ENCODE results near the gene CAPN5.

The CAPN5 gene

DNA sequence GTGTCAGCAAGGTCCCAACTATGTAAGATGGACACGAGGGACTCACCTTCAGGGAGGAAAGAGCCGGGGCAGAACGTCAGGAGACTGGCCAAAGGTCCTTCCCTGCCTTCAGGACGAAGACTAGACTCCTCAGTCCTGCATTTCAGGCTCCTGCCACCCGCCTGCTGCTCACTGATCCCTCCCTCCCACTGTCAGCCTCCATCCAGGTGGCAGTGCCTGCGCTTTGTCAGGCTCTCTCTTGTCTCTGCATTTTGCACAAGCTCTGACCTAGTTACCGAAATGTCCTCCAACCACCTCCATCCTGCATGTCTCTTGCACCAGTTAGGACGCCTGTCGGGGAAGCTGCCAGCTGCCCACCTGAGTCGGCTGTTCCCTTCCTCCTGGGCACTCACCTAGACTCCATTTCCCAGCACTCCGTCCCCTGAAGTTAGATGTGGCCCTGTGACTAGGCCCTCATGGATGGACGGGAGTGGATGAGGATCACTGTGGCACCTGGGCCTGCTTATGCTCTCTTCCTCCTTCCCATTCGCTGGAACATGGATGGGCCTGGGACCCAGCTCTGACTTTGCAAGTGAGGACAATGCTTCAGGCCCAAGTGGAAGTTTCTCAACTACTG, 24.6 kb upstream of the CAPN5 start:
- Histone ChIP-seq H3K9me2 (replicated peaks; ENCODE audit: control insufficient read depth, low read length) (no peaks in the 10 kb centered on the region), H3K36me3 (ENCODE audit: control insufficient read depth, low read length) (no peaks in the 10 kb centered on the region), H3K4me2 (ENCODE audit: low read length) (no peak overlapping the region), H3K79me2 (ENCODE audit: control insufficient read depth, low read length) (no peaks in the 10 kb centered on the region), H3K9me3 (ENCODE audit: control insufficient read depth, insufficient read depth, low read length) (no peaks in the 10 kb centered on the region), H3K27ac (ENCODE audit: low read depth, low read length) (no peak overlapping the region), H3K27me3 (ENCODE audit: control insufficient read depth, low read length) (no peaks in the 10 kb centered on the region), H3K4me1 (ENCODE audit: control insufficient read depth, low read length) (peaks cover 6% of the 10 kb centered on the region; the same call in 1 of the 2 replicates), H4K20me1 (ENCODE audit: control insufficient read depth, insufficient read depth, low read depth, low read length) (no peaks in the 10 kb centered on the region), H3F3A (ENCODE audit: control insufficient read depth, insufficient read depth) (peaks cover 6% of the 10 kb centered on the region; the same call in 1 of the 2 replicates), H3K4me3 (ENCODE audit: low read length) (no peak overlapping the region)
- TF ChIP-seq, protein P1, sequence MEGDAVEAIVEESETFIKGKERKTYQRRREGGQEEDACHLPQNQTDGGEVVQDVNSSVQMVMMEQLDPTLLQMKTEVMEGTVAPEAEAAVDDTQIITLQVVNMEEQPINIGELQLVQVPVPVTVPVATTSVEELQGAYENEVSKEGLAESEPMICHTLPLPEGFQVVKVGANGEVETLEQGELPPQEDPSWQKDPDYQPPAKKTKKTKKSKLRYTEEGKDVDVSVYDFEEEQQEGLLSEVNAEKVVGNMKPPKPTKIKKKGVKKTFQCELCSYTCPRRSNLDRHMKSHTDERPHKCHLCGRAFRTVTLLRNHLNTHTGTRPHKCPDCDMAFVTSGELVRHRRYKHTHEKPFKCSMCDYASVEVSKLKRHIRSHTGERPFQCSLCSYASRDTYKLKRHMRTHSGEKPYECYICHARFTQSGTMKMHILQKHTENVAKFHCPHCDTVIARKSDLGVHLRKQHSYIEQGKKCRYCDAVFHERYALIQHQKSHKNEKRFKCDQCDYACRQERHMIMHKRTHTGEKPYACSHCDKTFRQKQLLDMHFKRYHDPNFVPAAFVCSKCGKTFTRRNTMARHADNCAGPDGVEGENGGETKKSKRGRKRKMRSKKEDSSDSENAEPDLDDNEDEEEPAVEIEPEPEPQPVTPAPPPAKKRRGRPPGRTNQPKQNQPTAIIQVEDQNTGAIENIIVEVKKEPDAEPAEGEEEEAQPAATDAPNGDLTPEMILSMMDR (IDR thresholded peaks at IDR 0.05; ENCODE audit: low read depth, low read length, poor library complexity, severe bottlenecking), result no peak
- no peak for TF ChIP-seq EZH2phosphoT487 (IDR thresholded peaks at IDR 0.05; ENCODE audit: borderline replicate concordance, low read length)

GRCh38 chr11:77044356-77044755, 22.4 kb upstream of the CAPN5 start:
- Histone ChIP-seq H3K4me3 (ENCODE audit: low read length) (no peak overlapping the region), H3K9me3 (ENCODE audit: control insufficient read depth, insufficient read depth, low read length) (no peaks in the 10 kb centered on the region), H3F3A (ENCODE audit: control insufficient read depth, insufficient read depth) (peaks cover 6% of the 10 kb centered on the region; the same call in 1 of the 2 replicates), H3K27me3 (ENCODE audit: control insufficient read depth, low read length) (no peaks in the 10 kb centered on the region), H3K4me2 (ENCODE audit: low read length) (no peak overlapping the region), H4K20me1 (ENCODE audit: control insufficient read depth, insufficient read depth, low read depth, low read length) (no peaks in the 10 kb centered on the region), H3K27ac (ENCODE audit: low read depth, low read length) (no peak overlapping the region), H3K36me3 (ENCODE audit: control insufficient read depth, low read length) (no peaks in the 10 kb centered on the region), H3K9me2 (replicated peaks; ENCODE audit: control insufficient read depth, low read length) (no peaks in the 10 kb centered on the region), H3K79me2 (ENCODE audit: control insufficient read depth, low read length) (no peaks in the 10 kb centered on the region), H3K4me1 (ENCODE audit: control insufficient read depth, low read length) (peaks cover 4% of the 10 kb centered on the region; the same call in 1 of the 2 replicates)
- no peak for TF ChIP-seq EZH2phosphoT487 (IDR thresholded peaks at IDR 0.05; ENCODE audit: borderline replicate concordance, low read length)
- TF ChIP-seq, protein P1 (IDR thresholded peaks at IDR 0.05; ENCODE audit: low read depth, low read length, poor library complexity, severe bottlenecking), result no peak

DNA sequence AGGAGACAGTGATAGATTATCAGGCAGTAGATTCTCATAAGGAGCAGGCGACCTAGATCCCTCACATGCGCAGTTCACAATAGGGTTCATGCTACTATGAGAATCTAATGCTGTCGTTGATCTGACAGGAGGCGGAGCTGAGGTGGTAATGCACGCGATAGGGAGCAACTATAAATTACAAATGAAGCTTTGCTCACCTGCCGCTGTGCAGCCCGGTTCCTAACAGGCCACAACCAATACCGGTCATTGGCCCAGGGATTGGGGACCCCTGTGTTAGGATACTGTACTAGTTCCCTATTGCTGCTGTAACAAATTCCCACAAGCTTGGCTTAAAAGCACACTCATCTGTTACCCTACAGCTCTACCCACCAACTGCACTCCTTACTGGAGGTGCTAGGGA, 21.9 kb upstream of the CAPN5 start:
- Histone ChIP-seq H3K4me3 (ENCODE audit: low read length) (no peak overlapping the region), H3K79me2 (ENCODE audit: control insufficient read depth, low read length) (no peaks in the 10 kb centered on the region), H3K4me2 (ENCODE audit: low read length) (no peak overlapping the region), H3K9me2 (replicated peaks; ENCODE audit: control insufficient read depth, low read length) (no peaks in the 10 kb centered on the region), H3K27ac (ENCODE audit: low read depth, low read length) (no peak overlapping the region), H3F3A (ENCODE audit: control insufficient read depth, insufficient read depth) (peaks cover 6% of the 10 kb centered on the region; the same call in 1 of the 2 replicates), H3K36me3 (ENCODE audit: control insufficient read depth, low read length) (no peaks in the 10 kb centered on the region), H3K27me3 (ENCODE audit: control insufficient read depth, low read length) (no peaks in the 10 kb centered on the region), H3K4me1 (ENCODE audit: control insufficient read depth, low read length) (peaks cover 4% of the 10 kb centered on the region; the same call in 1 of the 2 replicates), H4K20me1 (ENCODE audit: control insufficient read depth, insufficient read depth, low read depth, low read length) (no peaks in the 10 kb centered on the region), H3K9me3 (ENCODE audit: control insufficient read depth, insufficient read depth, low read length) (no peaks in the 10 kb centered on the region)
- TF ChIP-seq EZH2phosphoT487 (IDR thresholded peaks at IDR 0.05; ENCODE audit: borderline replicate concordance, low read length), result no peak
- TF ChIP-seq, protein P1 (IDR thresholded peaks at IDR 0.05; ENCODE audit: low read depth, low read length, poor library complexity, severe bottlenecking), result no peak
